HG03066 (cell line): ENCODE results near the gene LBH.

ENCODE experiments used
- ATAC-seq: cut with Tn5 transposase; IDR thresholded peaks from one replicate; pipeline ENCODE4 v1.9.1; 2021; ENCODE audit warnings: low read depth; ENCODE audit not compliant: unreplicated experiment

LBH gene

GRCh38 chr2:30233271-30234009 lies 2.1 kb downstream of the LBH start:
- no peak for ATAC-seq

GRCh38 chr2:30234180-30234971 lies 3.0 kb downstream of the LBH start:
- no peak for ATAC-seq

GRCh38 chr2:30235008-30235655 lies 3.8 kb downstream of the LBH start:
- ATAC-seq, result no peak

GRCh38 chr2:30235859-30236535 lies 4.7 kb downstream of the LBH start:
- no peak for ATAC-seq

- ATAC-seq, result no peak
These were observed 5.4 kb downstream of the LBH start for GRCh38 chr2:30236591-30237238.

GRCh38 chr2:30237239-30237965 lies 6.1 kb downstream of the LBH start:
- no peak for ATAC-seq

GRCh38 chr2:30237966-30238800 lies 6.8 kb downstream of the LBH start:
- no peak for ATAC-seq

- ATAC-seq, result no peak
These were observed 8.1 kb downstream of the LBH start for GRCh38 chr2:30239308-30239985.

GRCh38 chr2:30239986-30240752 lies 8.8 kb downstream of the LBH start:
- no peak for ATAC-seq

GRCh38 chr2:30243231-30243630 lies 11.9 kb downstream of the LBH start:
- ATAC-seq, result no peak

- ATAC-seq, result no peak
These were observed 14.0 kb downstream of the LBH start for GRCh38 chr2:30245364-30245763.

- no peak for ATAC-seq
These were observed 17.5 kb downstream of the LBH start for GRCh38 chr2:30248791-30249190.

- no peak for ATAC-seq
These were observed 18.0 kb downstream of the LBH start for GRCh38 chr2:30249354-30249753.

GRCh38 chr2:30250421-30250820 lies 19.1 kb downstream of the LBH start:
- ATAC-seq, result no peak

- ATAC-seq, result no peak
These were observed 21.7 kb downstream of the LBH start for GRCh38 chr2:30252723-30253701.

GRCh38 chr2:30253873-30254684 lies 22.7 kb downstream of the LBH start:
- no peak for ATAC-seq
